ENCODE measurements around the gene ZMYND19. TPM values are rescaled to one million over a fixed set of nuclear protein-coding genes. Genes with fewer than 3 reads are reported as not detected.

Gene ZMYND19
- total and polyA plus RNA-seq, 2 donors (not counting 3 experiments of a cell fraction or from before 2014, with no cell fraction given) = 22.8 to 32.6 TPM

DNA sequence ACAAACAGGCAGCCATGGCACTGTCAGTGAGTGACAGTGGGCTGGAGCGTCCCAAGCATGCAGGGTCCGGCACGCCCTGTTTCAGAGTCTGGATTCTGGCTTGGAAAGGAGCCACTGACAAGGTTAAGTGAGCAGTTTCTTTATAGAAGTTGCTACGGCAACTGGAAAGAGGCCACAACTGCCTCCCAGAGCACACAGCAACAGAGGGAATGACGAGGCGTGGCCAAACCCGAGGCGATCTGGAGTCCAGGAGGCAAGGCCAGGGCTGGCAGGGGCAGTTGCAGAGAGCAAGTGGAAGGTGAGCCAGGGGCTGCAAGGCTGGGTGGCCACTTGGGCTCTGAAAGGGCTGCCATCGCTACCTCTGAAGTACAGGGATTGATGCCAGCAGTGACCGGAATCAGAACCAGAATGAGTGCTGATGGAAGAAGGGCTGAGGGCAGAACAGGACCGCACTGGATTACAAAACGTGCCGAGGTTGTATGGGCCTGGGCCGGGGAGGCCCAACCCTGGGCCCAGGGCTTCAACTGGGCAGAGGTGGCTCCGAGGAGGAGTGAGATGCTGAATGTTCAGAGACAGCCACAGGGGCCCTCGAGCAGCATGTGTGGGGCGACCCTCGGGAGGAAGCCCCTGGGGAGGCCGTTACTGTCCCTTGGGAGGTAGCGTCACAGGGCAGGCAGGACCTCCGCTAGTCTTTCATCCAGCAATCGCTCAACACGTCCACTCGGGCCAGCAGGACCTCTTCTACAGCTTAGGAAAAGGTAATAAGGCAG is 34.1 kb downstream of the ZMYND19 start:
- ChIA-PET POLR2A (no interaction called here), CTCF (no interaction called here)
- TF ChIP-seq CTCF (IDR thresholded peaks at IDR 0.05; ENCODE audit: extremely low read depth in 1 of 2, insufficient read depth in 1 of 2, low read depth in 1 of 2, low read length in 2 of 2) = no peak
- TF ChIP-seq POLR2AphosphoS5 (IDR thresholded peaks at IDR 0.05; ENCODE audit: insufficient read depth, low read depth, low read length) = no peak
- TF ChIP-seq POLR2A (IDR thresholded peaks at IDR 0.05; ENCODE audit: low read depth, low read length) = no peak
- TF ChIP-seq GATA2 (IDR thresholded peaks at IDR 0.05; ENCODE audit: insufficient read depth, insufficient read length, low read depth, low read length) = no peak
- TF ChIP-seq JUN (IDR thresholded peaks at IDR 0.05; ENCODE audit: borderline replicate concordance, insufficient read depth, insufficient read length, low read depth) = no peak
- no peak for TF ChIP-seq EZH2 (IDR thresholded peaks at IDR 0.05; ENCODE audit: borderline replicate concordance, low read depth, low read length, severe bottlenecking)
- TF ChIP-seq, protein P1, sequence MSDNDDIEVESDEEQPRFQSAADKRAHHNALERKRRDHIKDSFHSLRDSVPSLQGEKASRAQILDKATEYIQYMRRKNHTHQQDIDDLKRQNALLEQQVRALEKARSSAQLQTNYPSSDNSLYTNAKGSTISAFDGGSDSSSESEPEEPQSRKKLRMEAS (IDR thresholded peaks at IDR 0.05; ENCODE audit: insufficient read depth, insufficient read length) = no peak
- TF ChIP-seq FOS (IDR thresholded peaks at IDR 0.05; ENCODE audit: borderline replicate concordance, insufficient read depth, low read length) = no peak
- no peak for TF ChIP-seq MYC (IDR thresholded peaks at IDR 0.05; ENCODE audit: low read depth, low read length)
- H3K27me3 ChIP-seq (ENCODE audit: control insufficient read depth in 2 of 2, insufficient read depth in 2 of 2, low read length in 2 of 2) = no peaks in the 10 kb centered on the region
- no peaks in the 10 kb centered on the region for H4K20me1 ChIP-seq (replicated peaks; ENCODE audit: control insufficient read depth, extremely low read depth, insufficient read depth, low read length)
- H3K9me1 ChIP-seq (replicated peaks; ENCODE audit: control insufficient read depth, extremely low read depth, insufficient read depth, low read length) = no peaks in the 10 kb centered on the region
- H3K9ac ChIP-seq (replicated peaks; ENCODE audit: extremely low read depth, insufficient read depth, low read length) = no peak overlapping the region
- FAIRE-seq (no peak), DNase-seq (ENCODE audit: low read depth, low spot score) (no peak)
- BruUV-seq (replicated peaks) = no TSS peak
- dilution Hi-C loops (cut with MboI; ENCODE audit: extremely low pct_ligation_motif_present, low sequenced_read_pairs) (no loop called here), intact Hi-C loops (cut with micrococcal nuclease) (no loop called here)
- no peak overlapping the region for H3K27ac ChIP-seq (ENCODE audit: insufficient read depth, low read depth, low read length)
- H3K36me3 ChIP-seq (ENCODE audit: control insufficient read depth in 2 of 2, extremely low read depth in 1 of 2, insufficient read depth in 2 of 2, low read length in 2 of 2) = peaks cover 10 to 18% of the 10 kb centered on the region in 2 experiments
- H3K4me3 ChIP-seq (replicated peaks in 1 of 3; ENCODE audit: insufficient read depth in 1 of 3, low read depth in 1 of 3, low read length in 3 of 3) = no peak overlapping the region
- peaks cover 7% of the 10 kb centered on the region for H3K4me1 ChIP-seq (ENCODE audit: control insufficient read depth, extremely low read depth, insufficient read depth, low read length)
- no peak overlapping the region for H3K4me2 ChIP-seq (ENCODE audit: insufficient read depth, low read length)
- H2AFZ ChIP-seq (ENCODE audit: low read depth, low read length) = no peak overlapping the region
- H3K79me2 ChIP-seq (ENCODE audit: control insufficient read depth, insufficient read depth, low read length) = peaks cover 10% of the 10 kb centered on the region
- H3K9me3 ChIP-seq (replicated peaks; ENCODE audit: control insufficient read depth, insufficient read depth, low read length) = no peaks in the 10 kb centered on the region
